ENCODE data around the gene VTI1A.

The VTI1A gene

DNA sequence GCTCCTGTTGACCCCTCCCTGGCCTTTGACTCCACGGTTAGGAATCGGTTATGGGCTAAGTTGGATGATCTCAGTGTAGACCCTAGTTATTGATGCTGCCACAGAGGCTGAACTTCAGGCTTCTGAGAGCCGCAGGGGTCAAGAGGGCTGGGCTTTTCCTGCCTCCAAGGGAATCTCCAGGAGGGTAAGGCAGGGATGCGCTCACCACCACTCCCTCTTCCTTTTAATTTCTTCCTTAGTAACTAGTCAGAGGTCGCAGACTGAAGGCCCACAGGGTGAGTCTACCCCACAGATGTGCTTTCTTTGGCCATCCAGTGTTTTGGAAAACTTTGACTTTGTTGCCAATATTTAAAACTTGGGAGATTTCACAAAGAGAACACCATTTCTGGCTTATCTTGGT lies 352.0 kb downstream of the VTI1A start:
- no peak for DNase-seq (ENCODE audit: extremely low read depth in 1 of 2, low read depth in 1 of 2)

- no peak for DNase-seq (ENCODE audit: extremely low read depth in 1 of 2, low read depth in 1 of 2)
Observed at GRCh38 chr10:112799726-112800510, 352.9 kb downstream of the VTI1A start.

DNA sequence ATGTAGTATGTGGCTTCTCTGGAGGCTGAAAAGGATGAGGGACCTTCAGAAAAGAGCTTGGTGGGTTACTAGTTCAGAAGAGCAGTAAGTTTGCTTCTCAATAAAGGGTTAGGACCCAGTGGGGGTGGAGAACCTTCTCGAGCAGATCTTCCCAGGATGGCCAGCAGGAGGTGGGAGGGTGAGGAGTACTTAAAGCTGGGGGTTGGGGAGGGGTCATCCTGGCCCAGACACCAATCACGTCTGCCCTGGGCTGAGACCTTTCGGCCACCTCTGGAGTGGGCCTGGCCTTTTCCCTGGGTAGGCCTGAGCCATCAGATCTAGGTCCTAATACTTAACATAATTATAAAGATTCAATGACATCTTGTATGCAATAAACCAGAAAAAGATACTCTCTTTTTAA lies 354.0 kb downstream of the VTI1A start:
- DNase-seq (ENCODE audit: extremely low read depth in 1 of 2, low read depth in 1 of 2), result no peak

- DNase-seq (ENCODE audit: extremely low read depth in 1 of 2, low read depth in 1 of 2), result no peak
Observed at GRCh38 chr10:112801748-112802147, 354.7 kb downstream of the VTI1A start.

DNA sequence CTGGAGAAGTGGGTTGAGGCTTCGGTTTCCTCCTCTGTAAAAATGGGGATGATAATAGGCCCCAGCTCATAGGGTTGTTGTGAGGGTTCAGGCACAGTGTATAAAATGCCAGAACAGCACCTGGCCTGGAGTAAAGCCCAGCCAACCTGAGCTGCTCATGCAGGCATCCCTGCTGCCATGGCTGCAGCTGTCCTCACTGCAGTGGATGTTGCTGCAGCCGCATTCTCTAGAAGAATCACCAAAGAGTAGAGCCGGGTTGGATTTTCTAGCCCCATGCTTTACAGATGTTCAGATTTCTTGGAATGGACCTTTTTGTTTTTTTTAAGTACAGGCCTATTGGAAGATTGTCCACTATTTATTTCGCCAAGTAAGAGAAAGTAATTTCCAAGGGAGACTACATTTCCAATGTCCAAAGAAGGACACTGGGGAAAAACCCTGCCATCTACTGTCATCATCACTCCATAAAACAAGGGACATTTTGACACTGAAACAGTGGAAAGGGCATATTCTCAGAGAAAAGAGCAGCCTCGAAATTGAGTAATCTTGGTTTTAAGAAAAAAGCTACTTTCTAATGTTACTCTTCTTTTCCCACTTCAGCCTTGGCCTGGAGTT lies 355.5 kb downstream of the VTI1A start:
- DNase-seq (ENCODE audit: extremely low read depth in 1 of 2, low read depth in 1 of 2), result no peak

- no peak for DNase-seq (ENCODE audit: extremely low read depth in 1 of 2, low read depth in 1 of 2)
Observed at GRCh38 chr10:112803961-112804401, 357.0 kb downstream of the VTI1A start.

GRCh38 chr10:112805254-112805590 lies 358.2 kb downstream of the VTI1A start:
- DNase-seq (ENCODE audit: extremely low read depth in 1 of 2, low read depth in 1 of 2), result no peak

DNA sequence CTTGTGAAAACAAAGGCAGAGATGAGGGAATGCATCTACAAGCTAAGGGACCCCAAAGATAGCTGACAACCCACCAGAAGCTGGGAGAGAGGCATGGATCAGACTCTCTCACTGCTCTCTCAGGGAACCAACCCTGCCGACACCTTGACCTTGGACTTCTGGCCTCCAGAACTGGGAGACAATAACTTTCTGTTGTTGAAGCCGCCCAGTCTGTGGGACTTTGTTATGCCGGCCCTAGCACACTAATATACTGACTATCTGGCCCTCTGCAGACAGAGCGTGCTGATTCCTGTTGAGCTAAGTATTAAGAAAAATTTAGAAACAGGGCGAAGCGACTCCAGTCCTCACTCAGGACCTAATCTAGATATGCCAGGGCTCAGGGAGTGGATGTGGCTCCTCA lies 358.7 kb downstream of the VTI1A start:
- DNase-seq (ENCODE audit: extremely low read depth in 1 of 2, low read depth in 1 of 2), result no peak

DNA sequence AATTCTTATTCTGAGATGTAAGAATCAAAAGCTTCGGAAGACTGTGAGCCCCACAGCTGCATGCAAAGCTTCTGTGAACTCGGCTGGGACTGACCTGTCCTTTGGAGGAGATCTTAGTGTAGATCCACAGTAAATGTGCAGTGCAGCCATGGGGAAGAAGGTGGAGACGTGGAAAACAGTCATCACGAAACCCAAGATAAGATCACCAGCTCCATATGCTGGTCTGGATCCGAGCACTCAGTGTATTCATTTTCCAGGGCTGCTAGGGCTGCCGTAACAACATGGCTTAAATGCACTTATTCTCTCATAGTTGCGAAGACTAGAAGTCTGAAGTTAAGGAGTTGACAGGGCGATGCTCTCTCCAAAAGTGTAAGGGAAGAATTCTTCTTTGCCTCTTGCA lies 360.0 kb downstream of the VTI1A start:
- no peak for DNase-seq (ENCODE audit: extremely low read depth in 1 of 2, low read depth in 1 of 2)

GRCh38 chr10:112809736-112810135 lies 362.7 kb downstream of the VTI1A start:
- no peak for DNase-seq (ENCODE audit: extremely low read depth in 1 of 2, low read depth in 1 of 2)

DNA sequence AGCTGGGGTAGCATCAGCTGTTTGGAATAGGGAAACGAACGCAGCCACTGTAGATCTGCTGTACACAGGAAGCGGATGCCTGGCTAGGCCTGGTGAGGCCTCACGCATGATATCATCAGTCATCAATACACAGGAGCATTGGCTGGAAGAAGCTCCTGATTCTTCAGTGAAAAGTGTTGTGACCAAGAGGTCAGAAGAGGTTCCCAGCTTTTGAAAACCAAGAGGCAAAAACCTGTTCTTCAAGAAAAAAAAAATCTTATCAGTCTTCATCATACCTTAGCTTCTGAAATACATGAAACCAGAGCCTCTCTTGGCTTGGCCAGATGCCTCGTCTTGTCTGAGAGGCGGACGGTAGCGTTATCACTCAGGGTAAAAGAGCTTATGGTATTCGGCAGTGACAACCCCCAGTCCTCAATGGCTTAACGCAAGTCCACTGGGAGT lies 363.7 kb downstream of the VTI1A start:
- no peak for DNase-seq (ENCODE audit: extremely low read depth in 1 of 2, low read depth in 1 of 2)

DNA sequence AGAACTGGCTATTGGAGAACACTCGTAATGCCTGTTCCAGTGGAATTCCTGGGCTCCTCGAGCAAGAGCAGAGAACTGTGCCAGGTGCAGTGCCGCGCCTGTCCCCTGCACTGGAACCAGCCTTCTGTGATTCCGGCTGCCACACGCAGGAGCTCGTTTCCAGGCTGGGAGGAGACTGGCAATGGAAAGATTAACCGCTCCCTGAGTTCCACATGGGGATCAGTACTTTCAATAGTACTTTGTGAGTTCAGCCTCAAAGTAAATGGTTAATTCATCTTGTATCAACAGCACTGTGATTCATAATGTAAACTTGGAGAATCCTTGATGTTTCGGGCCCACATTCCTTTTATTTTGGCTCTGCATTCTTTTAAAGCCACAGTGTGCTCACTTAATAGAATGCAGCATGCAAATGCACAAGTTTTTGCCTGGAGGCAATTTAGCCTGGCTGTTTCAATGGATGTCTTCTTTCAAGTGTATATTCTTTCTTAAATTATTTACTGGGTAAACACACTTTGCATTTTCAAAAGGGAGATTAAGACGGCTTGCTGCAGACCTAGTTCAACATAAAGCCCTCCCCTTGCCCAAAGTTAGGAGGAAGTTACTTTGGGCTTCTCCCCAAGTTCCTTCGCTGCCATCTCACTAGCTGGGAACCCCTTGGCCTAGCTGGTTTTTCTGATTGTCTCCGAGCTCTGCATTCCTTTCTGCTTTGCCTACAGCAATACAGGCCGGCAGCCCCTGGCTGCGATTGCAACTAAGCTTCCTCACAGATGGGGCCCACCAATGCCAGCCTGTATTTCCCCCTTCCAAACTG lies 364.9 kb downstream of the VTI1A start:
- no peak for DNase-seq (ENCODE audit: extremely low read depth in 1 of 2, low read depth in 1 of 2)

DNA sequence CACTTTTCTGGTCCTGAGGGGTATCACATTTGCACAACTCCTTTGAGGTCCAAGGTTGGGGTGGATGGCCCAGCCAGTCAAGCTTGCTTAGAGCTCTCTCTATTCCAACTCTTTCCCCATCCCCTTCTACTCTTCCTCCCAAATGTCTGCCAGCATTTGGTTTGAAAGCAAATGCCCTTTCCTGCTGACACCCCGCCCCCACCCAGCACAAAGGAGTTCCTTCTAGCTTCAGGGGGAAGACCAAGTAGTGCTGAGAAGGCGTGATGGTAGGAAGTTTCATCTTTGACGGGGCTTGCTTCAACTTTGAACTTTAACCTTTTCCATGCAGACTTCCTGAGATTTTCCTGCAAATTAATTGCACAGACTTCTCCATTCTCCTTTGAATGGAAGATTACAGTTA lies 365.6 kb downstream of the VTI1A start:
- DNase-seq (ENCODE audit: extremely low read depth in 1 of 2, low read depth in 1 of 2), result no peak

DNA sequence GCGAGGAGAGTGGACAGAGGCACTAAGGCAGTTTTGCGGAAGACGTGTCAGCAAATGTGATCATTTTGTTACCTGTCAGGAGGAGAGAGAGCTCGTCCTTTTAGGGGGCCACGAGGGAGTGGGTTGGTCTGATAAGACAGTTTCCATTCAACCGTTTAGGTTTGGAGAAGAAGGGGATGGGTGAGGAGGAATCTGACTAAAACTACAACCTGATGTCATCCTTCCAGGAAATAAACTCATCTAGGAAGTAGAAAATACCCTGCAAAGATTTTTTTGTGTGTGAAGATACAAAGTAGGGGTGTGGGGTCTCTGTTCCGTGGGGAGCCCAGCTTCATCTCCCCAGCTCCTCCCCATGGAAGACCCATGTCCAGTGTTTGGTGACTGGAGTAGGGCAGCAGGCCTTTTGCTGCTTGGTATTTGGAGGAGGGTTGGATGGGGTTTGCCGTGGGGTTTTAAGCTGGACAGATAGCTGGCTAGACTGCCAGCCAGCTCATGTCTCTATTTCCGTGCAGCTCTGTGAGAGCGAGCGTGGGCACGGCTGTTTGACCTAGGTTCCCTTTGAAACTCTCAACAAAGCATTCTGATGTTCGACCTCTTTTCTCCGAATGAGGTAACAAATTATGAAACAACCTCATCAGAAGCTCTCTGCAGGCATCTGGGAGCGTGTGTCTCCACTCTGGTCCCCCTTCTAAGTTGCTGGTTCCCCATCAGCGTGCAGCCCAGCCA lies 367.0 kb downstream of the VTI1A start:
- DNase-seq (ENCODE audit: extremely low read depth in 1 of 2, low read depth in 1 of 2), result no peak

DNA sequence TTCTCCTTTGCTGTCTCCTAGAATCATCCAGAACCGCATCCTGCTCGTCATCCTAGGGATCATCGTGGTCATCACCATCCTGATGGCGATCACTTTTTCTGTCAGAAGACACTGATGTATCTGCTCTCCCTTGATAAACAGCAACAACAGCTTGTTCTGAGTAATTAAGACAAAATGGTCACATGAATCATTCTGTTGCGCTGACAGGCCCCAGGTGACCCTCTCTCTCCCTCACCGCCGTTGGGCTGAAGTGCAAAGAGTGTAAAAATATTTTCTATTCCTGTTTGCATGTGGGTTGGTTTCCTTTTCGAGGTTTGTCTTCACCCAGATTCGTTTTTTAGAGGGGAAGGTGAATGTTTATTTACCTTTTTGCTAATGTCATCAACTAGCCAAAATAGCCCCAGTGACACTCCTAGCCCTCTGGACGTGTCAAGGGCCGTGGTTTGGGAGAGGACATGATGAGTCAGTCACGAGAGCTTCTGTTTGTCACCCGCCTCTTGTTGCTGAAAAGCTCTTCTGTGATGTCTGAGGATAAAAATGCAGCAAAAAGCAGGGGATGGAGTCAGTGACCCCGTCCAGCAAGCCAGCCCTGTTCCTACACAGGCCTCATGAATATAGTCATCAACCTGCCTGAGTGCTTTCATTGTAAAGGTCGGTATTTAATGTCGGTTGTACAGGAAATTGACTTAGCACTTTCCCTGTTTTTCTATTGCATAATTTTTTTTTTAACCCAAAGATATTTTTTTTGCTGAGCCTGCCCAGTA lies 368.4 kb downstream of the VTI1A start:
- no peak for DNase-seq (ENCODE audit: extremely low read depth in 1 of 2, low read depth in 1 of 2)

DNA sequence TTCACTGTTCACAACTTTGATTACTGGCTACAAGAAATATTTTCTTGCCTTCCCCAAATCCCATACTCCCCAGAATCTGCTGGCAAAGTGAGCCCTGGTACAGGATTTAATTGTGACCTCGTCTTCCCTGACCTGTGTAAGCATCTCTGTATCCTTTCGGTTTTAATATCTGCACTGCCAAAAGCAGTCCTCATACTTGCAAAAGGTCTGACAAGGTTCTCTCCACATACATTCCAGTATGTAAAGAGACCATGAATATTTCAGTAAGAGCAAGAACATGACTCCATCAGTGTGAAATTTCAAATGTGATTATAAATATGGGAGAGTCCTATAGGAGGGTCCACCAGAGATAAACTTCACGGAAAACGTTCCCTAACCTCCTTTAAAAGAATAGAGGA lies 369.0 kb downstream of the VTI1A start:
- DNase-seq (ENCODE audit: extremely low read depth in 1 of 2, low read depth in 1 of 2), result no peak

- no peak for DNase-seq (ENCODE audit: extremely low read depth in 1 of 2, low read depth in 1 of 2)
Observed at GRCh38 chr10:112816891-112817290, 369.9 kb downstream of the VTI1A start.

DNA sequence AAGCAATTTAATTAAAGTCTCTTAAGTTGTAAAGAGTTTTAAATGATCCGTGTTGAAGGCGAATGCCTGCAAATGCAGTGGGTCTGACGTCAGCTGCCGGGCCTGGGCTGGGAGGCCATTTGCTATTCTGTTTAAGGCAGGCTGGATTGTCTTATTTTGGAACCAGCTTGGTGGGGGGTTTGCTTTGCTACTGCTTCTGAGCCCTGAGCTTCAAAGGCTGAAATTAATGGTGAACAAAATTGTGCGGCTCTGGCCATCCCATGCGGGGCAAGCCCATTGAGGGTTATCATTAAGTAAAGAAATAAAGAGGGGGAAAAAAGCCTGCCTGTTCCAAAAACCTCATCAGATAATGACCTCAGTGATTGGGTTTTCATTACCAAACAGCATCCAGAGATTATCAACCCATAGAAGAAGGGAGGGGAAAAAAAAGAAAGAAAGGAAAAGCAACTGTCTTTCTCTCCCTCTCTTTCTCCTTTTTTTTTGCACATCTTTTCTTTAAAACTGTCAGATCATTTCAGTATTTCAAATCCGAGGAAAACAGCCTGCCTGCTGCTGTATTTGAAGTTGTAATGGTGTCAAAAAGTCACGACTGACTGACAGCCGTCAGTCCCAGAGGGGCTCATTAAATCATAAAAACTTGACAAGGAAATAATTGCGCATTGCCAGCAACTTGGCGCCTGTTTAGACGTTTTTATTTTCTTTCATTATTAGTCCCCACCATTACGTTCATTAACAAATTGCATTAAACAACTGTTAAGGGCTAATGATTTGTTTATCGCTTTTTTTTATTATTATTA lies 371.2 kb downstream of the VTI1A start:
- no peak for DNase-seq (ENCODE audit: extremely low read depth in 1 of 2, low read depth in 1 of 2)

- no peak for DNase-seq (ENCODE audit: extremely low read depth in 1 of 2, low read depth in 1 of 2)
Observed at GRCh38 chr10:112819231-112819630, 372.2 kb downstream of the VTI1A start.

- DNase-seq (ENCODE audit: extremely low read depth in 1 of 2, low read depth in 1 of 2), result no peak
Observed at GRCh38 chr10:112820320-112820719, 373.3 kb downstream of the VTI1A start.

Data from activated CD8-positive, alpha-beta memory T cell treated with anti-CD3 and anti-CD28 coated beads for 1 hour (primary cell).